HG03039 (cell line): ENCODE results near the gene ZNF44.
A peak's percentile ranks its signal among the peaks of the same experiment; 100 is the strongest.
"Not testable (repeated sequence)": the region's sequence is repeated elsewhere in the genome, so short reads cannot be mapped to it uniquely, and the experiment has no call there.

Source experiments
- ATAC-seq: cut with Tn5 transposase; IDR thresholded peaks from one replicate; pipeline ENCODE4 v1.9.1; 2021; ENCODE audit warnings: mild to moderate bottlenecking, moderate library complexity; ENCODE audit not compliant: unreplicated experiment

The ZNF44 gene

GRCh38 chr19:12294249-12295158, at the start of gene ZNF44:
ZNF44 (minus strand) TSS chr19:12294883; CDS start chr19:12294694, 189 bp downstream.
- ATAC-seq, result peak; percentile 90

GRCh38 chr19:12333162-12334159, 38.8 kb upstream of the ZNF44 start, which contains the start of gene ZNF563:
ZNF563 (minus strand) TSS chr19:12333633; CDS start chr19:12333482, 151 bp downstream.
- ATAC-seq, result peak; percentile 89

- no peak for ATAC-seq
Measured at GRCh38 chr19:12331211-12331941, 36.7 kb upstream of the ZNF44 start.

- no peak for ATAC-seq
Measured at GRCh38 chr19:12330340-12330739, 35.7 kb upstream of the ZNF44 start.

- no peak for ATAC-seq
Measured at GRCh38 chr19:12325690-12326089, 31.0 kb upstream of the ZNF44 start.

- ATAC-seq, result no peak
Measured at GRCh38 chr19:12318782-12319413, 24.2 kb upstream of the ZNF44 start.

- ATAC-seq, result no peak
Measured at GRCh38 chr19:12314553-12314952, 19.9 kb upstream of the ZNF44 start.

- not testable (repeated sequence) for ATAC-seq
Measured at GRCh38 chr19:12308891-12309290, 14.2 kb upstream of the ZNF44 start.

GRCh38 chr19:12295191-12295590, 508 bp upstream of the ZNF44 start:
- ATAC-seq, result no peak

GRCh38 chr19:12293777-12294248, 870 bp downstream of the ZNF44 start:
- ATAC-seq, result peak; percentile 27

GRCh38 chr19:12289790-12290065, 5.0 kb downstream of the ZNF44 start:
- ATAC-seq, result no peak

GRCh38 chr19:12287958-12288500, 6.7 kb downstream of the ZNF44 start:
- no peak for ATAC-seq

GRCh38 chr19:12284631-12285030, 10.1 kb downstream of the ZNF44 start:
- no peak for ATAC-seq

- no peak for ATAC-seq
Measured at GRCh38 chr19:12284226-12284625, 10.5 kb downstream of the ZNF44 start.

- no peak for ATAC-seq
Measured at GRCh38 chr19:12278713-12279112, 16.0 kb downstream of the ZNF44 start.

GRCh38 chr19:12272980-12273901, 21.4 kb downstream of the ZNF44 start:
- ATAC-seq, result no peak

GRCh38 chr19:12272386-12272785, 22.3 kb downstream of the ZNF44 start:
- ATAC-seq, result no peak

- no peak for ATAC-seq
Measured at GRCh38 chr19:12270854-12271253, 23.8 kb downstream of the ZNF44 start.
